GM10266 (cell line): Measurements from ENCODE around the gene C12orf54.
A peak's percentile ranks its signal among the peaks of the same experiment; 100 is the strongest.

Source experiments
- DNase-seq: peaks from one replicate; pipeline ENCODE4 v3.0.0; 2012; ENCODE audit errors: extremely low spot score
- TF ChIP-seq, protein P1 (sequence below): IDR thresholded peaks from 2 replicates; pipeline ENCODE4 v1.5.1; 2012; ENCODE audit warnings: mild to moderate bottlenecking, low read depth; ENCODE audit not compliant: control insufficient read depth, insufficient read depth; ENCODE audit errors: missing control alignments

The C12orf54 gene

DNA sequence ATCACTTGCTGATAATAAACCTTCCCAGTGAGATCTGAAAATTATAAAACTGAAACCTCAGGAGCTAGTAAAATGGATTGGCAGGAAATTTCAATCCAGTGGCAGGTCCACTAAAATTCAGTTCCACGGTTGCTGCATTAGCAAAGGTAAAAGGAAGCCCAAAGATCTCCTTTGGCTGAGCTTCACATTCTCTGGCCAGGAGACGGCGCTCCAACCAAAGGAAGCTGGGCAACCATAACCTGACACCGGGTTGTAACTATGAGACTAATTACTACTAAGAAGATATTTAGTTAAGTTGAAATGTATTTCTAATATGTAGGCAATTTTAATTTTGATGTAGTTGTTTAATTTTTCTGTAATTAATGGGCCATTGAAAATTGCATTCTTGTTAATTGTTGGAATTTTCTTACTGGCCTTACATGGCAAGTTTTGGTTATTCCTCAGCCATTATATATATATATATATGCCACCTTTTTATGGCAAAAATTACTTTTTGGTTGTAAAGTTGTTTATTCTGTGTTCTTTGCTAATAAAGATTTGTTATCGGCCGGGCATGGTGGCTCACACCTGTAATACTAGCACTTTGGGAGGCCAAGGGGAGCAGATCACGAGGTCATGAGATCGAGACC is 60.1 kb downstream of the C12orf54 start:
- TF ChIP-seq, protein P1, sequence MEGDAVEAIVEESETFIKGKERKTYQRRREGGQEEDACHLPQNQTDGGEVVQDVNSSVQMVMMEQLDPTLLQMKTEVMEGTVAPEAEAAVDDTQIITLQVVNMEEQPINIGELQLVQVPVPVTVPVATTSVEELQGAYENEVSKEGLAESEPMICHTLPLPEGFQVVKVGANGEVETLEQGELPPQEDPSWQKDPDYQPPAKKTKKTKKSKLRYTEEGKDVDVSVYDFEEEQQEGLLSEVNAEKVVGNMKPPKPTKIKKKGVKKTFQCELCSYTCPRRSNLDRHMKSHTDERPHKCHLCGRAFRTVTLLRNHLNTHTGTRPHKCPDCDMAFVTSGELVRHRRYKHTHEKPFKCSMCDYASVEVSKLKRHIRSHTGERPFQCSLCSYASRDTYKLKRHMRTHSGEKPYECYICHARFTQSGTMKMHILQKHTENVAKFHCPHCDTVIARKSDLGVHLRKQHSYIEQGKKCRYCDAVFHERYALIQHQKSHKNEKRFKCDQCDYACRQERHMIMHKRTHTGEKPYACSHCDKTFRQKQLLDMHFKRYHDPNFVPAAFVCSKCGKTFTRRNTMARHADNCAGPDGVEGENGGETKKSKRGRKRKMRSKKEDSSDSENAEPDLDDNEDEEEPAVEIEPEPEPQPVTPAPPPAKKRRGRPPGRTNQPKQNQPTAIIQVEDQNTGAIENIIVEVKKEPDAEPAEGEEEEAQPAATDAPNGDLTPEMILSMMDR = peak; percentile 79

DNA sequence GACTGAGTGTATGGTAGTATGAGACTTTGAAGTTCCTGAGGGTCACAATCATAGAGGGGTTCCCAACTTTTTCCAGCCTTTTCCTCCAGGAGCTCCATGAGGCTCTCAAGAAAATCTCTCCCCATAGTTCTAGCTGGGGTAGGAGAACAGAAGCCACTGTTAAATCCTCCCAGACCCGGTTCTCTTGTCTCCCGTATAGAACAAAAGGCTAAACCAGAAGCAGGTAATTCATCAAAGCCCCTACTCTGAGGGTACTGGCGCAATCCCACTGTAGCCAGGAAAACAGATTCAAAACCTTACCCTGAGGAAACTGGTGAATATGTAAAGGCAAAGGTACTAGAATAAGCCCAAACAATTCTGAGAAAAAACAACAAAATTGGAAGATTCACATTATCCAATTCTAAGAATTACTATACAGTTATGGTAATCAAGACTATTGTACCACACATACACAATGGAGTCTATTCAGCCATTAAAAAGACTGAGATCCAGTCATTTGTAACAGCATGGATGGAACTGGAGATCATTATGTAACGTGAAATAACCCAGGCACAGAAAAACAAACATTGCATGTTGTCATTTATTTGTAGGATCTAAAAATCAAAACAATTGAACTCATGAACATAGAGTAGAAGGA is 63.7 kb downstream of the C12orf54 start:
- DNase-seq = no peak
- TF ChIP-seq, protein P1 = no peak

More for the DNA sequence above, 60.1 kb downstream of the C12orf54 start:
- DNase-seq = peak; percentile 58
